H1 (cell line): ENCODE results near the gene SPTBN4. TPM values are rescaled to one million over a fixed set of nuclear protein-coding genes. Genes with fewer than 3 reads are reported as not detected.
"Not testable (repeated sequence)": the region's sequence is repeated elsewhere in the genome, so short reads cannot be mapped to it uniquely, and the experiment has no call there.

Experiments used
- CTCF ChIA-PET: fragments of 300-600 bp; sonication (Branson Sonifier 250); formaldehyde crosslinking; loops from one replicate; lab custom pipeline; 2021; ENCODE audit not compliant: partially characterized antibody; lab: Charles Lee
- POLR2A ChIA-PET: fragments of 300-600 bp; sonication (Branson Sonifier 250); formaldehyde crosslinking; loops from one replicate; lab custom pipeline; 2021; ENCODE audit warnings: inconsistent platforms; ENCODE audit not compliant: partially characterized antibody; lab: Charles Lee
- DNase-seq, 2 experiments: peaks; one replicate each; pipeline versions ENCODE4 v3.0.0 to v3.0.0-alpha.2; 2010 to 2022; ENCODE audit warnings: low spot score in 2 of 2, low read depth in 1 of 2, mixed read lengths in 1 of 2
- FAIRE-seq: peaks from 2 replicates; lab custom pipeline; 2011; peaks lifted over from hg19 to GRCh38; lab: Jason Lieb, UNC
- H2AFZ ChIP-seq: 2 replicates; pipeline ENCODE4 v1.8.1; 2012; ENCODE audit warnings: low read length, inconsistent platforms
- H2AK5ac ChIP-seq: 2 replicates; pipeline ENCODE4 v1.6.1; 2013; ENCODE audit warnings: low read depth, low read length
- H2BK120ac ChIP-seq: replicated peaks from 2 replicates; pipeline ENCODE3; 2013; ENCODE audit warnings: low read depth, low read length, inconsistent platforms
- H2BK12ac ChIP-seq: 2 replicates; pipeline ENCODE4 v1.6.1; 2013; ENCODE audit warnings: low read depth, low read length
- H2BK15ac ChIP-seq: 2 replicates; pipeline ENCODE4 v1.6.1; 2013; ENCODE audit warnings: low read length
- H2BK20ac ChIP-seq: 2 replicates; pipeline ENCODE4 v1.6.1; 2013; ENCODE audit warnings: low read length
- H2BK5ac ChIP-seq: 2 replicates; pipeline ENCODE4 v1.6.1; 2013; ENCODE audit warnings: low read depth, low read length
- H3K14ac ChIP-seq: 2 replicates; pipeline ENCODE4 v1.6.1; 2013; ENCODE audit warnings: inconsistent platforms; ENCODE audit not compliant: insufficient read length
- H3K18ac ChIP-seq: 2 replicates; pipeline ENCODE4 v1.6.1; 2013; ENCODE audit warnings: low read length; ENCODE audit errors: extremely low read depth
- H3K23ac ChIP-seq: 2 replicates; pipeline ENCODE4 v1.6.1; 2013; ENCODE audit warnings: inconsistent platforms; ENCODE audit not compliant: insufficient read length
- H3K23me2 ChIP-seq: 2 replicates; pipeline ENCODE4 v1.6.1; 2013; ENCODE audit warnings: low read depth, low read length
- H3K27ac ChIP-seq: 2 replicates; pipeline ENCODE4 v1.6.1; 2011; ENCODE audit warnings: low read depth, low read length, inconsistent platforms
- H3K27me3 ChIP-seq, 4 experiments: replicated peaks in 1 of 4; 1 replicate in 1 of 4; 2 replicates in 3 of 4; pipeline versions ENCODE4 v1.6.1 to v1.8.1; 2011 to 2013; ENCODE audit warnings: low read length in 3 of 4, mild to moderate bottlenecking in 3 of 4, inconsistent platforms in 2 of 4, mixed read lengths in 2 of 4, moderate library complexity in 1 of 4; ENCODE audit not compliant: control insufficient read depth in 3 of 4, insufficient read depth in 3 of 4; ENCODE audit errors: extremely low read depth in 1 of 4
- H3K36me3 ChIP-seq, 4 experiments: 2 replicates each; pipeline versions ENCODE4 v1.6.1 to v1.8.1; 2011 to 2013; ENCODE audit warnings: mild to moderate bottlenecking in 4 of 4, low read length in 3 of 4, moderate library complexity in 2 of 4, control low read depth in 1 of 4, inconsistent platforms in 1 of 4; ENCODE audit not compliant: insufficient read depth in 4 of 4, control insufficient read depth in 2 of 4
- H3K4ac ChIP-seq: replicated peaks from 2 replicates; pipeline ENCODE3; 2013; ENCODE audit warnings: low read length, low read depth, mixed read lengths, inconsistent platforms; ENCODE audit not compliant: insufficient read length
- H3K4me1 ChIP-seq, 4 experiments: replicated peaks in 1 of 4; 1 replicate in 1 of 4; 2 replicates in 3 of 4; pipeline versions ENCODE4 v1.6.1 to v1.8.1; 2011 to 2013; ENCODE audit warnings: low read length in 3 of 4, inconsistent platforms in 2 of 4, mixed read lengths in 1 of 4; ENCODE audit not compliant: insufficient read depth in 4 of 4, control insufficient read depth in 3 of 4
- H3K4me2 ChIP-seq, 2 experiments: 2 replicates each; pipeline versions ENCODE4 v1.6.1 to v1.8.1; 2011 to 2013; ENCODE audit warnings: low read depth in 2 of 2, low read length in 2 of 2, control low read depth in 1 of 2, inconsistent platforms in 1 of 2, mild to moderate bottlenecking in 1 of 2; ENCODE audit not compliant: insufficient read depth in 1 of 2
- H3K4me3 ChIP-seq, 4 experiments: fragments of 200-600, 300-600 bp in 1 of 4; sonication (generic), shearing (Covaris generic), sonication (Bioruptor Twin) in 1 of 4; 2 replicates each; pipeline versions ENCODE4 v1.5.1 to v1.8.1; 2011 to 2016; ENCODE audit warnings: low read length in 4 of 4, low read depth in 3 of 4, control low read depth in 2 of 4, inconsistent platforms in 2 of 4, mild to moderate bottlenecking in 2 of 4, mixed read lengths in 1 of 4, moderate library complexity in 1 of 4; ENCODE audit not compliant: insufficient read depth in 2 of 4; ENCODE audit errors: extremely low read depth in 1 of 4
- H3K56ac ChIP-seq: replicated peaks from 2 replicates; pipeline ENCODE3; 2013; ENCODE audit warnings: low read depth, mild to moderate bottlenecking, mixed read lengths, low read length, inconsistent platforms; ENCODE audit not compliant: insufficient read length
- H3K79me1 ChIP-seq: 2 replicates; pipeline ENCODE4 v1.6.1; 2013; ENCODE audit warnings: low read depth, low read length, control low read depth
- H3K79me2 ChIP-seq, 2 experiments: 2 replicates each; pipeline versions ENCODE4 v1.6.1 to v1.8.1; 2012 to 2013; ENCODE audit warnings: low read length in 2 of 2, mild to moderate bottlenecking in 2 of 2, inconsistent platforms in 1 of 2; ENCODE audit not compliant: insufficient read depth in 2 of 2, control insufficient read depth in 1 of 2
- H3K9ac ChIP-seq, 4 experiments: replicated peaks in 1 of 4; 1 replicate in 1 of 4; 2 replicates in 3 of 4; pipeline versions ENCODE4 v1.6.1 to v1.8.1; 2011 to 2013; ENCODE audit warnings: low read depth in 3 of 4, low read length in 3 of 4, control low read depth in 2 of 4, mild to moderate bottlenecking in 2 of 4, moderate library complexity in 2 of 4, inconsistent platforms in 1 of 4; ENCODE audit errors: extremely low read depth in 1 of 4
- H3K9me3 ChIP-seq, 2 experiments: 2 replicates each; pipeline versions ENCODE4 v1.6.1 to v1.8.1; 2012 to 2013; ENCODE audit warnings: mild to moderate bottlenecking in 2 of 2, moderate library complexity in 2 of 2, control low read depth in 1 of 2, inconsistent platforms in 1 of 2, low read depth in 1 of 2, low read length in 1 of 2, mixed read lengths in 1 of 2; ENCODE audit not compliant: insufficient read depth in 2 of 2
- H4K20me1 ChIP-seq, 2 experiments: replicated peaks in 1 of 2; 2 replicates each; pipeline versions ENCODE3 to v1.8.1; 2011 to 2013; ENCODE audit warnings: inconsistent platforms in 2 of 2, low read length in 2 of 2, mild to moderate bottlenecking in 1 of 2; ENCODE audit not compliant: insufficient read depth in 2 of 2, control insufficient read depth in 1 of 2
- H4K5ac ChIP-seq: 2 replicates; pipeline ENCODE4 v1.6.1; 2013; ENCODE audit warnings: low read length, low read depth, mixed read lengths, inconsistent platforms; ENCODE audit not compliant: insufficient read length
- H4K8ac ChIP-seq: 2 replicates; pipeline ENCODE4 v1.8.0; 2013; ENCODE audit warnings: mild to moderate bottlenecking, moderate library complexity, low read length, inconsistent platforms; ENCODE audit not compliant: insufficient read depth; ENCODE audit errors: extremely low read depth
- H4K91ac ChIP-seq: replicated peaks from 2 replicates; pipeline ENCODE3; 2013; ENCODE audit warnings: low read length, mixed read lengths, inconsistent platforms; ENCODE audit not compliant: insufficient read length
- WGBS, 2 experiments: shearing (Covaris generic) in 1 of 2; methylation state at CpG; one replicate each; pipeline versions ENCODE4 v1.1.6 to v1.1.7; 2013 to 2015; ENCODE audit warnings: low lambda C conversion rate in 2 of 2, mixed read lengths in 2 of 2, inconsistent platforms in 1 of 2, low coverage in 1 of 2, missing lambda C conversion rate in 1 of 2; ENCODE audit not compliant: insufficient replicate concordance in 2 of 2, insufficient coverage in 1 of 2, insufficient read length in 1 of 2; ENCODE audit errors: extremely low coverage in 1 of 2, missing lambda C conversion rate in 1 of 2; 5-methylcytosine and 5-hydroxymethylcytosine counted together
- polyA plus RNA-seq, 7 experiments: library from polyadenylated mRNA; depleted of rRNA in 3 of 7; stranded (reverse) in 5 of 7; unstranded in 2 of 7; fragments of >200 nt in 5 of 7; fragments of 200-250 nt in 2 of 7; gene quantifications; 1 replicate in 5 of 7; 2 replicates in 1 of 7; 4 replicates in 1 of 7; pipeline versions ENCODE4 v1.2.1 to v1.2.3, GENCODE V29; 2011 to 2013; ENCODE audit warnings: missing spikeins in 2 of 7, mixed read lengths in 2 of 7
- total RNA-seq: library from RNA; stranded (reverse); fragmentation: NEBNext Ultra II Directional; extraction: Animal tissue kit (Norgen Biotek cat#: 25700); gene quantifications from 2 replicates; pipeline ENCODE4 v1.2.1, GENCODE V29; 2021

Gene SPTBN4
- total and polyA plus RNA-seq, 2 of the 8 experiments (the other 6 are each of a cell fraction or from before 2014, with no cell fraction given) = 1.9 to 3.0 TPM

- H3K23me2 ChIP-seq, H4K20me1 ChIP-seq, H3K36me3 ChIP-seq, FAIRE-seq, H2BK12ac ChIP-seq, H2AK5ac ChIP-seq, H3K79me1 ChIP-seq, H3K9ac ChIP-seq, H2BK20ac ChIP-seq, H4K91ac ChIP-seq, H4K8ac ChIP-seq, H3K56ac ChIP-seq, H3K9me3 ChIP-seq, H3K23ac ChIP-seq, H3K79me2 ChIP-seq, H3K18ac ChIP-seq, H4K5ac ChIP-seq, H2BK5ac ChIP-seq, H3K4me3 ChIP-seq, H3K4ac ChIP-seq, H3K27ac ChIP-seq, H2BK120ac ChIP-seq, H3K14ac ChIP-seq, H2AFZ ChIP-seq, H2BK15ac ChIP-seq, H3K4me2 ChIP-seq, DNase-seq: not testable (repeated sequence)
- peaks cover 0 to 15% (median 8%) of the 10 kb centered on the region in 4 experiments; a peak in 6 of 7 replicates for H3K4me1 ChIP-seq
- 80% methylated on average over 10 of the region's 12 CpGs; no CpG with 5 or more reads in 1 of the 2 experiments for WGBS, 2 experiments
- ChIA-PET POLR2A (interaction anchor here (1.2 to 5.3 kb wide), 4 partner anchors 12 to 43 kb away, joined by 3 to 25 read pairs (median 8); partner anchors contain the start of gene SERTAD3), CTCF (interaction anchor here (0.6 to 7.9 kb wide), 45 partner anchors 7 to 317 kb away, joined by 3 to 49 read pairs (median 5); partner anchors contain the start of genes PRX and SERTAD1)
- peaks cover 12 to 24% (median 22%) of the 10 kb centered on the region in 4 experiments for H3K27me3 ChIP-seq
Measured at GRCh38 chr19:40463587-40464037, 3.2 kb upstream of the SPTBN4 start.
